HG03045 (cell line): ENCODE data around the gene LRATD1.
A peak's percentile ranks its signal among the peaks of the same experiment; 100 is the strongest.

Experiments used
- ATAC-seq: cut with Tn5 transposase; IDR thresholded peaks from one replicate; pipeline ENCODE4 v1.9.1; 2021; ENCODE audit warnings: mild to moderate bottlenecking, moderate library complexity; ENCODE audit not compliant: unreplicated experiment

LRATD1 gene

GRCh38 chr2:14633061-14633460 lies 544 bp downstream of the LRATD1 start:
- ATAC-seq: no peak

GRCh38 chr2:14633461-14634181 lies 1.1 kb downstream of the LRATD1 start:
- ATAC-seq: no peak

DNA sequence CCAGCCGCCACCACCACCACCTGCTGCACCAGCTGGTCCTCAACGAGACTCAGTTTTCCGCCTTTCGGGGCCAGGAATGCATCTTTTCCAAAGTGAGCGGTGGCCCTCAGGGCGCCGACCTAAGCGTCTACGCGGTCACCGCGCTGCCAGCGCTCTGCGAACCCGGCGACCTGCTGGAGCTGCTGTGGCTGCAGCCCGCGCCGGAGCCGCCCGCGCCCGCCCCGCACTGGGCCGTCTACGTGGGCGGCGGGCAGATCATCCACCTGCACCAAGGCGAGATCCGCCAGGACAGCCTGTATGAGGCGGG lies 1.6 kb downstream of the LRATD1 start:
- no peak for ATAC-seq

- ATAC-seq: no peak
These were observed 2.2 kb downstream of the LRATD1 start for GRCh38 chr2:14634489-14635390.

- ATAC-seq: no peak
These were observed 2.9 kb downstream of the LRATD1 start for GRCh38 chr2:14635391-14635871.

GRCh38 chr2:14638488-14638887 lies 6.0 kb downstream of the LRATD1 start:
- ATAC-seq: no peak

- no peak for ATAC-seq
These were observed 8.6 kb downstream of the LRATD1 start for GRCh38 chr2:14641116-14641515.

DNA sequence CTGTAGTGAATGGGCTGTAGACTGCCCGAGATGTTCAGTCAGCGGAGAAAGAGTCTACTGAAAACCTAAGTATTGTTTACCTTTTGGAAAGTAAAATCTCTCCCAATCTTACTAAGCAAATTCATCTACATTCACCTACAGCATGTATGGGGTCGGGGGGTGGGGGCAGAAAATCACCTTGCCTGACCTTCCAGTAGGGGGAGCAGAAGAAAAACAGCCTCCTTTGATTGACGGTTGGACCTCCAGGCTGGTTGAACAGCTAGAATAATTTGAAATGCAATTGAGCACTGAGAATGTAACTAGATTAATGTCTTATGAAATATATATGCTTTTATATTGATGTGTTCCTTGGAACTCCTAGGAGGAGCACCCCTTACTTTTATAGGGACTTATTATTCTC lies 10.0 kb downstream of the LRATD1 start:
- no peak for ATAC-seq

DNA sequence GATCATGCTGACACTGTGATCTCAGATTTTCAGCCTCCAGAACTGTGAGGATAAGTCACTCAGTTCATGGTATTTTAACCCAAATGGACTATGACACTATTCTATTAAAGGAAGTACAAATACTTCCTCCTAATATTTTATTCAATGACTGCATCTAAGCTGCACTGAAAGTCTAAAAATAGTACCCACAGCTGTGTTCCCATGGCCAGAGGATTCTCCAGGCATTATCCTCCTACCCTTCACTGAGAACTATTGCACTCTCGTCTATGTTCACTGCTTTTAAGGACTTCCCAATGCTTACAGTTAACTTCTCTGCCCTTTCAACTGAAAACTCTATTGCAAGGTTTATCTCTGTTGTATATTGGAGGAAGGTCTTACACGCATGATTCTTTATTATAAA lies 15.2 kb downstream of the LRATD1 start:
- ATAC-seq: no peak

DNA sequence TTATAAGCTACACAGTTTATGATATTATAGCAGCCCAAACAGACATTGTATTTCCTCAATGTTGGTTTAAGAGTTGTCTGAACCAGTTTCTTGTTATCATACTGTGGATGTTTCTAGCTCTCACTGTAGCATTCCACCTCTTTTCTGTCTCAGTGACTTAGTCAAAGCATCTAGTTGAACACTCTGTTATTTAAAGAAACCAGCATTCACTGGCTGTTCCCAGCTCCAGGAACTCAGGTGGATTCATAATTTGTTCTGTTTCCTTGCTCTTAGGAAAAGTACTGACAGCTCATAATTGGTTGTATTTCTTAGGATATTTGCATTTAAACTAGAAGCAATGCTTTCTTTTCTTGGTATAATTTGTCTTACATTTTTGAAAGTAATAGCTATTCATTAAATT lies 17.5 kb downstream of the LRATD1 start:
- ATAC-seq: no peak

GRCh38 chr2:14654835-14655282 lies 22.3 kb downstream of the LRATD1 start:
- peak; percentile 91 for ATAC-seq

DNA sequence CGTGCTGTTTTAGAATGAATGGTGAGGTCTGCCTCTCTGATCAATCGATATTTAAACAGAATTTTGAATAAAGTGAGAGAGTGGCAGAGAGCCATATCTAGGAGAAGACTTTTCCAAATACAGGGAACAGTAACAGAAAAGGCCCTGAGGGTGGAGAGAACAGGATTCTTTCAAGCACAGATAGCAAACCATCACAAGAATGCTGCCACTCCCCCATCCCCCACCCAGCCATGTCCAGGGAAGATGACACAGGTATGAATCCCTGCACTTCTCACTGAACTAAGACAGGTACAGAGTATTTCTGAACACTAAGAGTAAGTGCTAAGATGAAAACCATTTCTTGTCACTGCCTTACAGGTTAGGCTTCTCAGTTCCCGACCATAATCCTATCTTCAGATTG lies 23.6 kb downstream of the LRATD1 start:
- no peak for ATAC-seq

DNA sequence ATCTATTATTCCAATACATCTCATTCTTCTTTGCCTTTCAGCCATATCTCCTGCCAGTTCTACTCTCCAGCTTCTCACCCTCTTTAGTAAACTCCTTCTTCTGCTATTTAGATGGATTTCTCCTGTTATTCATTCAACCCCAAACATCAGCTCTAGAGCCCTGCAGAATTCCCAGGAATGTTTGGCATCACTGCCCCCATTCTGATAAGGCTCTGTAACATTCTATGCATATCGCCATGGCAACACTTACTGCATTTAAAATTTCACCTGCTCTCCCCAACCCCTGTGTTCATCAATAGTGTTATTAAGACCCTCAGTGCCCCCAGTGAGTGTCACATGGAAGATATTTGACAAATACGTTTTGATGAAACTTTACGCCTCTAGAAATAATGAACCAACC lies 28.6 kb downstream of the LRATD1 start:
- ATAC-seq: no peak

GRCh38 chr2:14673351-14673875 lies 40.9 kb downstream of the LRATD1 start:
- ATAC-seq: no peak

DNA sequence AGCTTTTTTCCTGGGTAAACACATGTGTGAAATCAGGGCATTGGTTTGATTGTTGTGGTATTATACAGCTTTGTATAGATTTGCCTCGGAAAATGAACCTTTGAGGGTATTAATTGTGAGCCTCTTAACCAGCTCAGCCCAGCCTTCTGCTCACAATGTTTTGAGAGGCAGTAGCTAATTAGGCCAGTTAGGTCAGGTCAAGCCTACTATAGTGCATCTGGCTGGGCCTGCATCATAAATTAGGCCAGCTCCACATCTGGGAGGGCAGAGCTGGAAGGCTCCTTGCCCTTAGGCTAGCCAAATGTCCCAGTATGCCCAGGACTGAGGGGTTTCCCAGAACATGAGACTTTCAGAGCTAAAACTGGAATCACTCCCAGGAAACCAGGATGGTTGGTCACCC lies 43.0 kb downstream of the LRATD1 start:
- ATAC-seq: no peak

- no peak for ATAC-seq
These were observed 43.9 kb downstream of the LRATD1 start for GRCh38 chr2:14676371-14676770.

DNA sequence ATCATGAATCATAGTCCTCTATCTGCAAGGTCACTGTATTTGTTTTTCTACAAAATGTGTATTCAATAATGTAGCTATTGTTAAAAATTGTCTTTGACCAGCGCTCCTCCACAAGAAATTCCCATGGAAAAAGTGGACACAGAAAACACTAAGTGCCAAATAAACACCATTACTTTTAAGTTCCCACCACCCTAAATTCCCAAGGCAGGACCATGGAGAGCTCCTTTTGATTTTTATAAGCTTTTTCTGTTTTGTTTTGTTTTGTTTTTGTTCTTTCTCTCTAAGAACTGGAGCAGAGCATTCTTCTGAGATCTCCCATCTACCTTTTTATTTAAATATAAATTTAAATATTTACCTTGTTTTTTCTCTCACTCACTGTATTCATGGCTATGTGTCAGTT lies 44.5 kb downstream of the LRATD1 start:
- no peak for ATAC-seq

DNA sequence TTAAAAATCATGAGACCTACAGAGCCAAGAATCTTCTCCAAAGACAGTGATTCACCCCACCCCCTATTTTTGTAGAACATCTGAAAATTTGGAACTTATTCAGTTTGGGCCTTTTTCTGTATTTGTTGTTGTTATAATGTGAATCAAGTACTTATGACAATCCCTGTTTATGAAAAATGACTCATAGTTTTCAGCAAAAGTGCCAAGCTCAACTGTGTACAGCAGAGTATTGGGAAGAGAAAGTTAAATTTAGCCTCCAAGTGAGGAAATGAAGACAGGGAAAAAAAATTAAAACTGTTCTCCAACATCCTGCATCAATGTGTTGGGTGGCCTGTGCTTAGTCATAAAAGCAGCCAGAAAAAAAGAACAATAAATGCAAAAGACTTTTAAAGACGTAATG lies 46.2 kb downstream of the LRATD1 start:
- no peak for ATAC-seq

GRCh38 chr2:14681608-14682007 lies 49.1 kb downstream of the LRATD1 start:
- no peak for ATAC-seq
